ENCODE data around the gene NPAS1.

Gene NPAS1

GRCh38 chr19:47003611-47004465 lies 15.8 kb upstream of the NPAS1 start:
- Histone ChIP-seq H2AK5ac (ENCODE audit: low read depth, low read length) (peak overlapping the region; percentile 26), H3K18ac (ENCODE audit: low read length) (peak overlapping the region; percentile 79), H2BK12ac (ENCODE audit: low read length) (peak overlapping the region; percentile 69), H2BK15ac (ENCODE audit: low read length) (no peak overlapping the region), H3K4ac (ENCODE audit: low read length) (no peak overlapping the region), H2BK120ac (ENCODE audit: low read depth, low read length) (no peak overlapping the region), H3K4me3 (ENCODE audit: low read length in 2 of 2) (no peak overlapping the region), H3K4me1 (ENCODE audit: control insufficient read depth in 2 of 2, insufficient read depth in 1 of 2, low read depth in 1 of 2, low read length in 2 of 2) (peaks cover 13 to 23% of the 10 kb centered on the region in 2 donors), H4K91ac (ENCODE audit: low read depth, low read length, poor library complexity) (no peak overlapping the region), H3K14ac (ENCODE audit: low read length) (peak overlapping the region; percentile 56), H3K27me3 (ENCODE audit: control insufficient read depth in 3 of 3, insufficient read depth in 3 of 3, low read depth in 1 of 3, low read length in 3 of 3) (no peaks in the 10 kb centered on the region), H3K23ac (ENCODE audit: low read depth, low read length, poor library complexity) (peak overlapping the region; percentile 70), H3K4me2 (ENCODE audit: insufficient read depth, low read length, poor library complexity, severe bottlenecking) (no peak overlapping the region), H3K9ac (ENCODE audit: low read depth, low read length, poor library complexity) (peak overlapping the region; percentile 68), H3K27ac (replicated peaks; ENCODE audit: low read length) (peak overlapping the region; percentile 46), H3K36me3 (replicated peaks in 1 of 2; ENCODE audit: control insufficient read depth in 2 of 2, insufficient read depth in 2 of 2, low read length in 2 of 2) (peaks cover 34 to 39% of the 10 kb centered on the region in 2 donors), H3K9me3 (replicated peaks in 1 of 2; ENCODE audit: control insufficient read depth in 2 of 2, insufficient read depth in 1 of 2, low read depth in 1 of 2, low read length in 2 of 2) (peaks cover 5 to 7% of the 10 kb centered on the region in 2 donors), H2AFZ (ENCODE audit: low read length) (no peak overlapping the region), H3K79me1 (ENCODE audit: low read depth, low read length) (peaks cover 2% of the 10 kb centered on the region), H4K8ac (ENCODE audit: low read depth, low read length) (no peak overlapping the region), H2BK5ac (ENCODE audit: low read length) (no peak overlapping the region)
- WGBS, 2 donors (ENCODE audit: extremely low coverage in 2 of 2, insufficient read length in 2 of 2, insufficient replicate concordance in 1 of 2) = no CpG with 5 or more reads among the region's 51 CpGs
- DNase-seq (ENCODE audit: low spot score) = no peak

GRCh38 chr19:47005164-47005641 lies 14.4 kb upstream of the NPAS1 start:
- Histone ChIP-seq H2BK120ac (ENCODE audit: low read depth, low read length) (no peak overlapping the region), H3K4me1 (ENCODE audit: control insufficient read depth in 2 of 2, insufficient read depth in 1 of 2, low read depth in 1 of 2, low read length in 2 of 2) (peaks cover 13 to 23% of the 10 kb centered on the region in 2 donors), H4K8ac (ENCODE audit: low read depth, low read length) (peak overlapping the region; percentile 93), H3K18ac (ENCODE audit: low read length) (peak overlapping the region; percentile 19), H2BK12ac (ENCODE audit: low read length) (peak overlapping the region; percentile 6), H2BK5ac (ENCODE audit: low read length) (no peak overlapping the region), H3K14ac (ENCODE audit: low read length) (no peak overlapping the region), H3K27ac (replicated peaks; ENCODE audit: low read length) (no peak overlapping the region), H3K4me3 (ENCODE audit: low read length in 2 of 2) (peak overlapping the region in 1 of 2 donors; percentile 32), H2AFZ (ENCODE audit: low read length) (no peak overlapping the region), H3K9me3 (replicated peaks in 1 of 2; ENCODE audit: control insufficient read depth in 2 of 2, insufficient read depth in 1 of 2, low read depth in 1 of 2, low read length in 2 of 2) (peaks cover 5 to 7% of the 10 kb centered on the region in 2 donors), H3K23ac (ENCODE audit: low read depth, low read length, poor library complexity) (peak overlapping the region; percentile 95), H2AK5ac (ENCODE audit: low read depth, low read length) (no peak overlapping the region), H3K9ac (ENCODE audit: low read depth, low read length, poor library complexity) (no peak overlapping the region), H3K4me2 (ENCODE audit: insufficient read depth, low read length, poor library complexity, severe bottlenecking) (no peak overlapping the region), H3K27me3 (ENCODE audit: control insufficient read depth in 3 of 3, insufficient read depth in 3 of 3, low read depth in 1 of 3, low read length in 3 of 3) (no peaks in the 10 kb centered on the region), H4K91ac (ENCODE audit: low read depth, low read length, poor library complexity) (no peak overlapping the region), H3K79me1 (ENCODE audit: low read depth, low read length) (peaks cover 2% of the 10 kb centered on the region), H3K4ac (ENCODE audit: low read length) (no peak overlapping the region), H3K36me3 (replicated peaks in 1 of 2; ENCODE audit: control insufficient read depth in 2 of 2, insufficient read depth in 2 of 2, low read length in 2 of 2) (peaks cover 20 to 25% of the 10 kb centered on the region in 2 donors), H2BK15ac (ENCODE audit: low read length) (no peak overlapping the region)
- WGBS, 2 donors (ENCODE audit: extremely low coverage in 2 of 2, insufficient read length in 2 of 2, insufficient replicate concordance in 1 of 2) = no CpG with 5 or more reads among the region's 15 CpGs
- DNase-seq (ENCODE audit: low spot score) = no peak

GRCh38 chr19:47005873-47006272 lies 13.8 kb upstream of the NPAS1 start:
- Histone ChIP-seq H3K79me1 (ENCODE audit: low read depth, low read length) (peaks cover 2% of the 10 kb centered on the region), H2BK12ac (ENCODE audit: low read length) (no peak overlapping the region), H3K27me3 (ENCODE audit: control insufficient read depth in 3 of 3, insufficient read depth in 3 of 3, low read depth in 1 of 3, low read length in 3 of 3) (no peaks in the 10 kb centered on the region), H3K4ac (ENCODE audit: low read length) (no peak overlapping the region), H2AK5ac (ENCODE audit: low read depth, low read length) (no peak overlapping the region), H3K4me2 (ENCODE audit: insufficient read depth, low read length, poor library complexity, severe bottlenecking) (no peak overlapping the region), H3K23ac (ENCODE audit: low read depth, low read length, poor library complexity) (no peak overlapping the region), H3K36me3 (replicated peaks in 1 of 2; ENCODE audit: control insufficient read depth in 2 of 2, insufficient read depth in 2 of 2, low read length in 2 of 2) (peaks cover 14 to 18% of the 10 kb centered on the region in 2 donors), H4K91ac (ENCODE audit: low read depth, low read length, poor library complexity) (no peak overlapping the region), H3K27ac (replicated peaks; ENCODE audit: low read length) (no peak overlapping the region), H3K14ac (ENCODE audit: low read length) (no peak overlapping the region), H3K18ac (ENCODE audit: low read length) (peak overlapping the region; percentile 7), H2BK15ac (ENCODE audit: low read length) (no peak overlapping the region), H3K9ac (ENCODE audit: low read depth, low read length, poor library complexity) (no peak overlapping the region), H3K4me3 (ENCODE audit: low read length in 2 of 2) (no peak overlapping the region), H2BK5ac (ENCODE audit: low read length) (no peak overlapping the region), H2BK120ac (ENCODE audit: low read depth, low read length) (no peak overlapping the region), H2AFZ (ENCODE audit: low read length) (no peak overlapping the region), H3K4me1 (ENCODE audit: control insufficient read depth in 2 of 2, insufficient read depth in 1 of 2, low read depth in 1 of 2, low read length in 2 of 2) (peaks cover 13 to 23% of the 10 kb centered on the region in 2 donors), H4K8ac (ENCODE audit: low read depth, low read length) (no peak overlapping the region), H3K9me3 (replicated peaks in 1 of 2; ENCODE audit: control insufficient read depth in 2 of 2, insufficient read depth in 1 of 2, low read depth in 1 of 2, low read length in 2 of 2) (peaks cover 5 to 7% of the 10 kb centered on the region in 2 donors)
- DNase-seq (ENCODE audit: low spot score) = no peak
- WGBS, 2 donors (ENCODE audit: extremely low coverage in 2 of 2, insufficient read length in 2 of 2, insufficient replicate concordance in 1 of 2) = no CpG with 5 or more reads among the region's 4 CpGs

GRCh38 chr19:47006496-47006895 lies 13.1 kb upstream of the NPAS1 start:
- Histone ChIP-seq H3K4me1 (ENCODE audit: control insufficient read depth in 2 of 2, insufficient read depth in 1 of 2, low read depth in 1 of 2, low read length in 2 of 2) (peaks cover 13 to 23% of the 10 kb centered on the region in 2 donors), H2BK120ac (ENCODE audit: low read depth, low read length) (no peak overlapping the region), H3K9me3 (replicated peaks in 1 of 2; ENCODE audit: control insufficient read depth in 2 of 2, insufficient read depth in 1 of 2, low read depth in 1 of 2, low read length in 2 of 2) (peaks cover 5 to 7% of the 10 kb centered on the region in 2 donors), H3K23ac (ENCODE audit: low read depth, low read length, poor library complexity) (no peak overlapping the region), H3K36me3 (replicated peaks in 1 of 2; ENCODE audit: control insufficient read depth in 2 of 2, insufficient read depth in 2 of 2, low read length in 2 of 2) (peaks cover 8 to 12% of the 10 kb centered on the region in 2 donors), H4K91ac (ENCODE audit: low read depth, low read length, poor library complexity) (no peak overlapping the region), H3K27ac (replicated peaks; ENCODE audit: low read length) (peak overlapping the region; percentile 49), H3K9ac (ENCODE audit: low read depth, low read length, poor library complexity) (no peak overlapping the region), H4K8ac (ENCODE audit: low read depth, low read length) (no peak overlapping the region), H3K18ac (ENCODE audit: low read length) (no peak overlapping the region), H2BK15ac (ENCODE audit: low read length) (no peak overlapping the region), H3K14ac (ENCODE audit: low read length) (no peak overlapping the region), H2BK12ac (ENCODE audit: low read length) (no peak overlapping the region), H2BK5ac (ENCODE audit: low read length) (no peak overlapping the region), H3K27me3 (ENCODE audit: control insufficient read depth in 3 of 3, insufficient read depth in 3 of 3, low read depth in 1 of 3, low read length in 3 of 3) (no peaks in the 10 kb centered on the region), H2AK5ac (ENCODE audit: low read depth, low read length) (no peak overlapping the region), H2AFZ (ENCODE audit: low read length) (no peak overlapping the region), H3K79me1 (ENCODE audit: low read depth, low read length) (peaks cover 2% of the 10 kb centered on the region), H3K4ac (ENCODE audit: low read length) (no peak overlapping the region), H3K4me3 (ENCODE audit: low read length in 2 of 2) (no peak overlapping the region), H3K4me2 (ENCODE audit: insufficient read depth, low read length, poor library complexity, severe bottlenecking) (no peak overlapping the region)
- no CpG with 5 or more reads among the region's 8 CpGs for WGBS, 2 donors (ENCODE audit: extremely low coverage in 2 of 2, insufficient read length in 2 of 2, insufficient replicate concordance in 1 of 2)
- no peak for DNase-seq (ENCODE audit: low spot score)

Measured in neuronal stem cell (in vitro differentiated cells).